ENCODE results near the gene C12orf57.

DNA sequence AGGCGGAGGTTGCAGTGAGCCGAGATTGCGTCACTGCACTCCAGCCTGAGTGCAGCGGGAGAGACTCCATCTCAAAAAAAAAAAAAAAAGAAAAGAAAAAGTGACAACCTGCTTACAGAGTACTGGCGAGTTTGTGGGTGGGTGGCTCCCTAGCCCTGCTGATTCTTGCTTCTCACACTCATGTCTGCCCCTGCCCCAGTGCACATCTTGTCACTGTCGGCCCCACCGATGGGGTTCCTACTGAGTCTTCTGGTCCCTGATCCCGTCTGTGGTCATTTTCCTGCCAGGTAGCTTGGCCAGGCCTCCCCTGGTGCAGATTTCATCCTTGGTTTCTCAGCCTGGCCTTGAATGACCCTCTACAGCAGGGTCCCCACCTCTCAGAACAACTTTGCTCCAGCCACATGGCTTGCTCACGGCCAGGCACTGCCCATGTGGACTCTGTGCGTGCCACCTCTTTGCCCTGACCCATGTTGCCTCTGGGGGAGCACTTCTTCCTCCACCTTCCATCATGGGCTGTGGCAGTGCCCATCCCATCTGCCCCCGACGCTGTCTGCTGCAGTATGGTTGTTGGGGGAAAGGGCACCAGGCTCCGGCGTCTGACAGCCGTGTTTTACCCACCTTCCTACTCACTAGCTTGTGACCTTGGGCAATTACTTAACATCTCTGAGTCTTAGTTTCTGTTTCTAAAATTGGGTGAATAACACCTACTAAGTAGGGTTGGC, 5.2 kb downstream of the C12orf57 start:
- TF ChIP-seq, protein P1, sequence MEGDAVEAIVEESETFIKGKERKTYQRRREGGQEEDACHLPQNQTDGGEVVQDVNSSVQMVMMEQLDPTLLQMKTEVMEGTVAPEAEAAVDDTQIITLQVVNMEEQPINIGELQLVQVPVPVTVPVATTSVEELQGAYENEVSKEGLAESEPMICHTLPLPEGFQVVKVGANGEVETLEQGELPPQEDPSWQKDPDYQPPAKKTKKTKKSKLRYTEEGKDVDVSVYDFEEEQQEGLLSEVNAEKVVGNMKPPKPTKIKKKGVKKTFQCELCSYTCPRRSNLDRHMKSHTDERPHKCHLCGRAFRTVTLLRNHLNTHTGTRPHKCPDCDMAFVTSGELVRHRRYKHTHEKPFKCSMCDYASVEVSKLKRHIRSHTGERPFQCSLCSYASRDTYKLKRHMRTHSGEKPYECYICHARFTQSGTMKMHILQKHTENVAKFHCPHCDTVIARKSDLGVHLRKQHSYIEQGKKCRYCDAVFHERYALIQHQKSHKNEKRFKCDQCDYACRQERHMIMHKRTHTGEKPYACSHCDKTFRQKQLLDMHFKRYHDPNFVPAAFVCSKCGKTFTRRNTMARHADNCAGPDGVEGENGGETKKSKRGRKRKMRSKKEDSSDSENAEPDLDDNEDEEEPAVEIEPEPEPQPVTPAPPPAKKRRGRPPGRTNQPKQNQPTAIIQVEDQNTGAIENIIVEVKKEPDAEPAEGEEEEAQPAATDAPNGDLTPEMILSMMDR (IDR thresholded peaks at IDR 0.05; ENCODE audit: insufficient read depth, low read length), result peak; percentile 31
- no peak for TF ChIP-seq POLR2AphosphoS5 (IDR thresholded peaks at IDR 0.05; ENCODE audit: low read depth)
- TF ChIP-seq, protein P2, sequence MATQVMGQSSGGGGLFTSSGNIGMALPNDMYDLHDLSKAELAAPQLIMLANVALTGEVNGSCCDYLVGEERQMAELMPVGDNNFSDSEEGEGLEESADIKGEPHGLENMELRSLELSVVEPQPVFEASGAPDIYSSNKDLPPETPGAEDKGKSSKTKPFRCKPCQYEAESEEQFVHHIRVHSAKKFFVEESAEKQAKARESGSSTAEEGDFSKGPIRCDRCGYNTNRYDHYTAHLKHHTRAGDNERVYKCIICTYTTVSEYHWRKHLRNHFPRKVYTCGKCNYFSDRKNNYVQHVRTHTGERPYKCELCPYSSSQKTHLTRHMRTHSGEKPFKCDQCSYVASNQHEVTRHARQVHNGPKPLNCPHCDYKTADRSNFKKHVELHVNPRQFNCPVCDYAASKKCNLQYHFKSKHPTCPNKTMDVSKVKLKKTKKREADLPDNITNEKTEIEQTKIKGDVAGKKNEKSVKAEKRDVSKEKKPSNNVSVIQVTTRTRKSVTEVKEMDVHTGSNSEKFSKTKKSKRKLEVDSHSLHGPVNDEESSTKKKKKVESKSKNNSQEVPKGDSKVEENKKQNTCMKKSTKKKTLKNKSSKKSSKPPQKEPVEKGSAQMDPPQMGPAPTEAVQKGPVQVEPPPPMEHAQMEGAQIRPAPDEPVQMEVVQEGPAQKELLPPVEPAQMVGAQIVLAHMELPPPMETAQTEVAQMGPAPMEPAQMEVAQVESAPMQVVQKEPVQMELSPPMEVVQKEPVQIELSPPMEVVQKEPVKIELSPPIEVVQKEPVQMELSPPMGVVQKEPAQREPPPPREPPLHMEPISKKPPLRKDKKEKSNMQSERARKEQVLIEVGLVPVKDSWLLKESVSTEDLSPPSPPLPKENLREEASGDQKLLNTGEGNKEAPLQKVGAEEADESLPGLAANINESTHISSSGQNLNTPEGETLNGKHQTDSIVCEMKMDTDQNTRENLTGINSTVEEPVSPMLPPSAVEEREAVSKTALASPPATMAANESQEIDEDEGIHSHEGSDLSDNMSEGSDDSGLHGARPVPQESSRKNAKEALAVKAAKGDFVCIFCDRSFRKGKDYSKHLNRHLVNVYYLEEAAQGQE (IDR thresholded peaks at IDR 0.05; ENCODE audit: insufficient replicate concordance, low read depth), result no peak
